HepG2 (cell line): ENCODE results near the gene ERCC5. TPM values are rescaled to one million over a fixed set of nuclear protein-coding genes. Genes with fewer than 3 reads are reported as not detected.

Experiments used
- ATAC-seq: fragments of 200-7000 bp; cut with Tn5 transposase; 3 replicates; pipeline ENCODE4 v1.9.1; 2020; ENCODE audit warnings: mild to moderate bottlenecking, moderate library complexity
- BruUV-seq: library from RNA; stranded (reverse); fragments of 400-500 nt; replicated peaks from 2 replicates; lab custom pipeline; 2021; lab: Mats Ljungman, UMichigan
- CTCF ChIA-PET: fragments of 300-600 bp; formaldehyde crosslinking; extraction: SDS; loops from one replicate; lab custom pipeline; 2021; ENCODE audit warnings: low total read pairs, inconsistent platforms, low intra/inter-chr PET ratio; lab: Yijun Ruan, JAX
- POLR2A ChIA-PET: fragments of 350-600 bp; sonication (Branson Sonifier 250); formaldehyde crosslinking; loops from one replicate; lab custom pipeline; 2020; ENCODE audit warnings: antibody characterized with exemption, inconsistent platforms; lab: Yijun Ruan, JAX
- DNase-seq: peaks from one replicate; pipeline ENCODE4 v3.0.0-alpha.2; 2015; ENCODE audit warnings: low spot score
- FAIRE-seq: peaks from 3 replicates; lab custom pipeline; 2011; peaks lifted over from hg19 to GRCh38; lab: Jason Lieb, UNC
- H2AFZ ChIP-seq: one replicate; pipeline ENCODE4 v1.6.1; 2011; ENCODE audit warnings: low read length, inconsistent platforms
- H3K27ac ChIP-seq: fragments of 300-600 bp; 3 replicates; pipeline ENCODE4 v1.8.0; 2011; ENCODE audit warnings: mixed run types, mild to moderate bottlenecking, mixed read lengths, low read length, inconsistent platforms; ENCODE audit not compliant: insufficient read depth; ENCODE audit errors: extremely low read length
- H3K27me3 ChIP-seq, 2 experiments: fragments of 200-600 bp in 1 of 2; 2 replicates in 1 of 2; 3 replicates in 1 of 2; pipeline versions ENCODE4 v1.6.0 to v1.8.0; 2011; ENCODE audit warnings: low read length in 2 of 2, mild to moderate bottlenecking in 2 of 2, moderate library complexity in 2 of 2, inconsistent platforms in 1 of 2; ENCODE audit not compliant: insufficient read depth in 2 of 2, control insufficient read depth in 1 of 2
- H3K36me3 ChIP-seq, 2 experiments: fragments of 200-600 bp in 1 of 2; replicated peaks in 1 of 2; 2 replicates in 1 of 2; 3 replicates in 1 of 2; pipeline versions ENCODE4 v1.5.1 to v1.8.0; 2011; ENCODE audit warnings: low read length in 2 of 2, inconsistent platforms in 1 of 2; ENCODE audit not compliant: insufficient read depth in 2 of 2, control insufficient read depth in 1 of 2
- H3K4me1 ChIP-seq: 2 replicates; pipeline ENCODE4 v1.5.1; 2012; ENCODE audit warnings: low read length, inconsistent platforms; ENCODE audit not compliant: insufficient read depth
- H3K4me2 ChIP-seq: 2 replicates; pipeline ENCODE4 v1.6.0; 2011; ENCODE audit warnings: low read depth, low read length, inconsistent platforms
- H3K4me3 ChIP-seq, 3 experiments: fragments of 200-600 bp in 1 of 3; sonication (generic), shearing (Covaris generic) in 1 of 3; replicated peaks in 1 of 3; 2 replicates each; pipeline ENCODE4 v1.5.1; 2011 to 2016; ENCODE audit warnings: low read length in 3 of 3, inconsistent platforms in 2 of 3, low read depth in 2 of 3, mild to moderate bottlenecking in 2 of 3, control low read depth in 1 of 3, mixed read lengths in 1 of 3; ENCODE audit not compliant: insufficient read depth in 1 of 3
- H3K79me2 ChIP-seq: one replicate; pipeline ENCODE4 v1.6.1; 2011; ENCODE audit warnings: low read length, inconsistent platforms; ENCODE audit not compliant: insufficient read depth
- H3K9ac ChIP-seq: 2 replicates; pipeline ENCODE4 v1.6.0; 2011; ENCODE audit warnings: mild to moderate bottlenecking, low read depth, low read length, inconsistent platforms; ENCODE audit not compliant: insufficient read depth
- H3K9me3 ChIP-seq: 2 replicates; pipeline ENCODE4 v1.5.1; 2012; ENCODE audit warnings: mild to moderate bottlenecking, low read length
- H4K20me1 ChIP-seq: 2 replicates; pipeline ENCODE4 v1.6.0; 2011; ENCODE audit warnings: inconsistent platforms, mild to moderate bottlenecking, low read length, moderate library complexity; ENCODE audit not compliant: insufficient read depth
- KLF15 ChIP-seq: sonication (generic); formaldehyde crosslinking; IDR thresholded peaks from 2 replicates; pipeline ENCODE4 v1.8.1; 2023; ENCODE audit warnings: borderline replicate concordance, mild to moderate bottlenecking, inconsistent platforms, missing genetic modification reagents, mixed read lengths
- SMAD1 ChIP-seq: sonication (generic); formaldehyde crosslinking; IDR thresholded peaks from 2 replicates; pipeline ENCODE4 v1.4.0; 2020; ENCODE audit warnings: missing genetic modification reagents, low read depth, mild to moderate bottlenecking, borderline replicate concordance
- SNAPC4 ChIP-seq: sonication (generic); formaldehyde crosslinking; IDR thresholded peaks from 2 replicates; pipeline ENCODE4 v1.4.0; 2020; ENCODE audit warnings: mild to moderate bottlenecking, missing genetic modification reagents
- SPEN ChIP-seq: sonication (generic); formaldehyde crosslinking; IDR thresholded peaks from 2 replicates; pipeline ENCODE4 v1.5.1; 2020; ENCODE audit warnings: low read depth, mild to moderate bottlenecking, missing genetic modification reagents
- ZBTB44 ChIP-seq: sonication (generic); formaldehyde crosslinking; IDR thresholded peaks from 2 replicates; pipeline ENCODE4 v1.4.0; 2020; ENCODE audit warnings: missing genetic modification reagents
- ZFP41 ChIP-seq: sonication (generic); formaldehyde crosslinking; IDR thresholded peaks from 2 replicates; pipeline ENCODE4 v1.4.0; 2020; ENCODE audit warnings: mild to moderate bottlenecking, missing genetic modification reagents, borderline replicate concordance
- ZNF207 ChIP-seq: fragments of 450-650 bp; IDR thresholded peaks from 2 replicates; pipeline ENCODE4 v1.6.1; 2016; ENCODE audit warnings: antibody characterized with exemption, borderline replicate concordance
- WGBS: methylation state at CpG from one replicate; pipeline ENCODE4 v1.1.6; 2017; ENCODE audit warnings: low lambda C conversion rate; 5-methylcytosine and 5-hydroxymethylcytosine counted together
- in situ Hi-C: cut with HindIII; loops from 2 replicates; pipeline ENCODE4 v1.10.0; 2017; ENCODE audit warnings: low pct_unique_long_range_greater_than_20kb; ENCODE audit not compliant: extremely low pct_ligation_motif_present
- intact Hi-C: fragments of 100-400 bp; cut with micrococcal nuclease; formaldehyde crosslinking; loops from one replicate; pipeline ENCODE4 v1.10.0; 2022; ENCODE audit not compliant: unreplicated experiment
- polyA plus RNA-seq, 8 experiments: library from polyadenylated mRNA; depleted of rRNA in 3 of 8; stranded (reverse) in 7 of 8; unstranded in 1 of 8; fragments of >200 nt; fragmentation: Illumina TruSeq in 4 of 8; extraction: Trizol in 4 of 8; gene quantifications; 2 replicates each; pipeline versions ENCODE4 v1.2.1 to v1.2.3, GENCODE V29; 2011 to 2016; ENCODE audit warnings: low read depth in 4 of 8, missing spikeins in 1 of 8, mixed read lengths in 1 of 8; ENCODE audit not compliant: insufficient read depth in 1 of 8
- total RNA-seq, 5 experiments: library from RNA; depleted of rRNA; stranded (reverse); fragments of >200 nt; fragmentation: Illumina TruSeq; extraction: Trizol; gene quantifications; 2 replicates each; pipeline ENCODE4 v1.2.3, GENCODE V29; 2016; ENCODE audit warnings: low read depth in 1 of 5

Gene ERCC5
- total and polyA plus RNA-seq, 2 of the 13 experiments (the other 11 are each of a cell fraction or from before 2014, with no cell fraction given): 12.9 to 35.5 TPM

GRCh38 chr13:102807699-102808098, 38.1 kb upstream of the ERCC5 start:
- POLR2A ChIA-PET: no interaction called here
- CTCF ChIA-PET: no interaction called here
- peaks cover 0 to 8% of the 10 kb centered on the region in 2 experiments; a peak in 3 of 5 replicates for H3K36me3 ChIP-seq

More at GRCh38 chr13:102807699-102808098, 38.1 kb upstream of the ERCC5 start:
- FAIRE-seq: no peak
- no peak overlapping the region for H3K4me3 ChIP-seq
- peaks cover 8% of the 10 kb centered on the region for H3K4me1 ChIP-seq
- intact Hi-C loops: no loop called here
- H4K20me1 ChIP-seq: no peaks in the 10 kb centered on the region
- DNase-seq: no peak
- no peak overlapping the region for H3K4me2 ChIP-seq
- H3K9ac ChIP-seq: no peak overlapping the region
- in situ Hi-C loops: no loop called here
- no peak overlapping the region for H3K27ac ChIP-seq
- no peak overlapping the region for H2AFZ ChIP-seq
- no peak for ATAC-seq
- no peaks in the 10 kb centered on the region for H3K27me3 ChIP-seq
- TF ChIP-seq SPEN (CRISPR knock-in tag) (no peak), ZBTB44 (CRISPR knock-in tag) (no peak), ZNF207 (no peak), KLF15 (CRISPR knock-in tag) (no peak), SMAD1 (CRISPR knock-in tag) (no peak), SNAPC4 (CRISPR knock-in tag) (no peak), ZFP41 (CRISPR knock-in tag) (no peak)
- 95% methylated on average over 3 of the region's 3 CpGs for WGBS
- no TSS peak for BruUV-seq
- H3K9me3 ChIP-seq: no peaks in the 10 kb centered on the region
- peaks cover 31% of the 10 kb centered on the region for H3K79me2 ChIP-seq
